Neutrophil (primary cell): ENCODE data around the gene FOSL2.

Source experiments
- H3K27ac ChIP-seq: fragments of 200-600 bp; sonication (generic); 2 replicates; pipeline ENCODE4 v1.5.1; 2016; ENCODE audit warnings: mild to moderate bottlenecking, moderate library complexity
- H3K27me3 ChIP-seq: fragments of 200-600 bp; sonication (generic); 2 replicates; pipeline ENCODE4 v1.6.0; 2016; ENCODE audit warnings: mild to moderate bottlenecking
- H3K36me3 ChIP-seq: fragments of 200-600 bp; sonication (generic); 2 replicates; pipeline ENCODE4 v1.5.1; 2017
- H3K4me1 ChIP-seq, 2 experiments: fragments of 200-600 bp in 1 of 2; sonication (generic) in 1 of 2; 1 replicate in 1 of 2; 2 replicates in 1 of 2; pipeline versions ENCODE4 v1.5.1 to v1.6.1; 2013 to 2016; ENCODE audit warnings: low read depth in 1 of 2, low read length in 1 of 2, mild to moderate bottlenecking in 1 of 2, moderate library complexity in 1 of 2; ENCODE audit not compliant: control insufficient read depth in 1 of 2, insufficient read depth in 1 of 2
- H3K4me3 ChIP-seq, 2 experiments: fragments of 200-600 bp in 1 of 2; sonication (generic) in 1 of 2; 1 replicate in 1 of 2; 2 replicates in 1 of 2; pipeline ENCODE4 v1.5.1; 2013 to 2016; ENCODE audit warnings: low read depth in 1 of 2, low read length in 1 of 2, mild to moderate bottlenecking in 1 of 2, moderate library complexity in 1 of 2
- H3K9me3 ChIP-seq: fragments of 200-600 bp; sonication (generic); 2 replicates; pipeline ENCODE4 v1.5.1; 2016
- CTCF ChIP-seq: fragments of 200-600 bp; sonication (generic); IDR thresholded peaks from 2 replicates; pipeline ENCODE4 v1.5.1; 2016; ENCODE audit warnings: antibody characterized with exemption

Gene FOSL2

GRCh38 chr2:28350196-28350595 lies 42.5 kb upstream of the FOSL2 start:
- no peaks in the 10 kb centered on the region for H3K4me1 ChIP-seq
- TF ChIP-seq CTCF, result no peak
- no peaks in the 10 kb centered on the region for H3K27me3 ChIP-seq

GRCh38 chr2:28350791-28351285 lies 41.8 kb upstream of the FOSL2 start:
- no peaks in the 10 kb centered on the region for H3K4me1 ChIP-seq
- no peak overlapping the region for H3K27ac ChIP-seq
- H3K36me3 ChIP-seq, result no peaks in the 10 kb centered on the region
- H3K4me3 ChIP-seq, result no peak overlapping the region
- H3K9me3 ChIP-seq, result no peaks in the 10 kb centered on the region
- no peak for TF ChIP-seq CTCF
- no peaks in the 10 kb centered on the region for H3K27me3 ChIP-seq

More at GRCh38 chr2:28350196-28350595, 42.5 kb upstream of the FOSL2 start:
- no peak overlapping the region for H3K27ac ChIP-seq
- no peaks in the 10 kb centered on the region for H3K9me3 ChIP-seq
- no peaks in the 10 kb centered on the region for H3K36me3 ChIP-seq
- H3K4me3 ChIP-seq, result no peak overlapping the region

GRCh38 chr2:28351621-28352020 lies 41.0 kb upstream of the FOSL2 start:
- Histone ChIP-seq H3K27ac (no peak overlapping the region), H3K9me3 (no peaks in the 10 kb centered on the region), H3K36me3 (no peaks in the 10 kb centered on the region), H3K4me1 (no peaks in the 10 kb centered on the region), H3K4me3 (no peak overlapping the region), H3K27me3 (no peaks in the 10 kb centered on the region)
- no peak for TF ChIP-seq CTCF

- Histone ChIP-seq H3K27me3 (no peaks in the 10 kb centered on the region), H3K36me3 (no peaks in the 10 kb centered on the region), H3K9me3 (no peaks in the 10 kb centered on the region), H3K4me1 (no peaks in the 10 kb centered on the region), H3K27ac (no peak overlapping the region), H3K4me3 (no peak overlapping the region)
- no peak for TF ChIP-seq CTCF
Observed at GRCh38 chr2:28352104-28352503, 40.6 kb upstream of the FOSL2 start.

GRCh38 chr2:28352610-28353195 lies 40.0 kb upstream of the FOSL2 start:
- Histone ChIP-seq H3K27me3 (no peaks in the 10 kb centered on the region), H3K36me3 (no peaks in the 10 kb centered on the region), H3K9me3 (no peaks in the 10 kb centered on the region), H3K4me3 (no peak overlapping the region), H3K4me1 (no peaks in the 10 kb centered on the region), H3K27ac (no peak overlapping the region)
- TF ChIP-seq CTCF, result no peak
